ENCODE results near the gene CEACAM4. TPM values are rescaled to one million over a fixed set of nuclear protein-coding genes. Genes with fewer than 3 reads are reported as not detected.

The CEACAM4 gene
- total and polyA plus RNA-seq, 4 donors: 0.63 to 2.2 (median 0.80) TPM

- no peak for DNase-seq (ENCODE audit: low spot score)
- Histone ChIP-seq H3K36me3 (ENCODE audit: control insufficient read depth in 4 of 4, insufficient read depth in 3 of 4, low read depth in 1 of 4, low read length in 3 of 4) (no peaks in the 10 kb centered on the region), H3K27me3 (ENCODE audit: control insufficient read depth in 4 of 4, insufficient read depth in 4 of 4, low read length in 3 of 4) (peaks cover 0 to 4% (median 0%) of the 10 kb centered on the region in 4 donors), H3K27ac (ENCODE audit: low read depth in 1 of 2, low read length in 2 of 2) (no peak overlapping the region), H3K9me3 (ENCODE audit: control insufficient read depth in 4 of 4, low read length in 3 of 4) (no peaks in the 10 kb centered on the region), H3K4me1 (ENCODE audit: control insufficient read depth in 4 of 4, insufficient read depth in 4 of 4, low read length in 3 of 4) (no peaks in the 10 kb centered on the region), H3K9ac (ENCODE audit: low read depth in 1 of 2, low read length in 2 of 2) (no peak overlapping the region), H3K4me3 (ENCODE audit: low read depth in 1 of 3, low read length in 3 of 3) (no peak overlapping the region)
- WGBS: 23% methylated on average over 6 of the region's 6 CpGs
- no peak for TF ChIP-seq RXRA (IDR thresholded peaks at IDR 0.05)
- TF ChIP-seq ATF3 (IDR thresholded peaks at IDR 0.05): no peak
- TF ChIP-seq REST (IDR thresholded peaks at IDR 0.05): peak; percentile 99
- TF ChIP-seq EGR1 (IDR thresholded peaks at IDR 0.05; ENCODE audit: low read depth in 2 of 2): no peak
Measured at GRCh38 chr19:41588497-41589209, 38.2 kb downstream of the CEACAM4 start.

GRCh38 chr19:41587838-41588210 lies 39.0 kb downstream of the CEACAM4 start:
- peaks cover 0 to 4% (median 0%) of the 10 kb centered on the region in 4 donors for H3K27me3 ChIP-seq (ENCODE audit: control insufficient read depth in 4 of 4, insufficient read depth in 4 of 4, low read length in 3 of 4)

GRCh38 chr19:41587101-41587837 lies 39.6 kb downstream of the CEACAM4 start:
- Histone ChIP-seq H3K4me3 (ENCODE audit: low read depth in 1 of 3, low read length in 3 of 3) (no peak overlapping the region), H3K9me3 (ENCODE audit: control insufficient read depth in 4 of 4, low read length in 3 of 4) (peaks cover 0 to 2% (median 0%) of the 10 kb centered on the region in 4 donors), H3K27me3 (ENCODE audit: control insufficient read depth in 4 of 4, insufficient read depth in 4 of 4, low read length in 3 of 4) (peaks cover 0 to 4% (median 0%) of the 10 kb centered on the region in 4 donors), H3K36me3 (ENCODE audit: control insufficient read depth in 4 of 4, insufficient read depth in 3 of 4, low read depth in 1 of 4, low read length in 3 of 4) (no peaks in the 10 kb centered on the region), H3K9ac (ENCODE audit: low read depth in 1 of 2, low read length in 2 of 2) (no peak overlapping the region), H3K4me1 (ENCODE audit: control insufficient read depth in 4 of 4, insufficient read depth in 4 of 4, low read length in 3 of 4) (no peaks in the 10 kb centered on the region), H3K27ac (ENCODE audit: low read depth in 1 of 2, low read length in 2 of 2) (no peak overlapping the region)
- no peak for TF ChIP-seq CTCF (IDR thresholded peaks at IDR 0.05; ENCODE audit: low read depth, low read length, missing input control)
- no peak for TF ChIP-seq RAD21 (IDR thresholded peaks at IDR 0.05)
- TF ChIP-seq MAX (IDR thresholded peaks at IDR 0.05): no peak
- TF ChIP-seq TAF1 (conservative IDR thresholded peaks at IDR 0.05): no peak
- TF ChIP-seq EGR1 (IDR thresholded peaks at IDR 0.05; ENCODE audit: low read depth in 2 of 2): no peak
- TF ChIP-seq YY1 (IDR thresholded peaks at IDR 0.05): no peak
- TF ChIP-seq SP1 (IDR thresholded peaks at IDR 0.05): no peak
- TF ChIP-seq FOXA1 (IDR thresholded peaks at IDR 0.05): no peak
- no peak for TF ChIP-seq NR2F2 (IDR thresholded peaks at IDR 0.05)
- no peak for TF ChIP-seq FOXA2 (IDR thresholded peaks at IDR 0.05)
- no peak for TF ChIP-seq RXRA (IDR thresholded peaks at IDR 0.05)
- no peak for TF ChIP-seq HNF4A (conservative IDR thresholded peaks at IDR 0.05)
- no peak for TF ChIP-seq HNF4G (IDR thresholded peaks at IDR 0.05)
- no peak for TF ChIP-seq ZBTB33 (IDR thresholded peaks at IDR 0.05)
- DNase-seq (ENCODE audit: low spot score): no peak
- WGBS: 58% methylated on average over 9 of the region's 9 CpGs

More at GRCh38 chr19:41587838-41588210, 39.0 kb downstream of the CEACAM4 start:
- TF ChIP-seq SP1 (IDR thresholded peaks at IDR 0.05): no peak
- no peak for TF ChIP-seq TAF1 (conservative IDR thresholded peaks at IDR 0.05)
- TF ChIP-seq HNF4A (conservative IDR thresholded peaks at IDR 0.05): no peak
- DNase-seq (ENCODE audit: low spot score): no peak
- no peak overlapping the region for H3K4me3 ChIP-seq (ENCODE audit: low read depth in 1 of 3, low read length in 3 of 3)
- no peaks in the 10 kb centered on the region for H3K36me3 ChIP-seq (ENCODE audit: control insufficient read depth in 4 of 4, insufficient read depth in 3 of 4, low read depth in 1 of 4, low read length in 3 of 4)
- H3K27ac ChIP-seq (ENCODE audit: low read depth in 1 of 2, low read length in 2 of 2): no peak overlapping the region
- no peaks in the 10 kb centered on the region for H3K9me3 ChIP-seq (ENCODE audit: control insufficient read depth in 4 of 4, low read length in 3 of 4)
- WGBS: 61% methylated on average over 4 of the region's 4 CpGs
- no peaks in the 10 kb centered on the region for H3K4me1 ChIP-seq (ENCODE audit: control insufficient read depth in 4 of 4, insufficient read depth in 4 of 4, low read length in 3 of 4)
- H3K9ac ChIP-seq (ENCODE audit: low read depth in 1 of 2, low read length in 2 of 2): no peak overlapping the region

All from liver (tissue), 9 donors.